Panc1 (cell line): ENCODE data around the gene F2R. TPM values are rescaled to one million over a fixed set of nuclear protein-coding genes. Genes with fewer than 3 reads are reported as not detected.
"Not testable (repeated sequence)": the region's sequence is repeated elsewhere in the genome, so short reads cannot be mapped to it uniquely, and the experiment has no call there.

Source experiments
- ATAC-seq: fragments of 200-7000 bp; cut with Tn5 transposase; 2 replicates; pipeline ENCODE4 v1.9.1; 2020; ENCODE audit warnings: mild to moderate bottlenecking, moderate library complexity
- BruUV-seq: library from RNA; stranded (reverse); fragments of 400-500 nt; replicated peaks from 2 replicates; lab custom pipeline; 2021; lab: Mats Ljungman, UMichigan
- CTCF ChIA-PET: fragments of 300-600 bp; sonication (Branson Sonifier 250); formaldehyde crosslinking; loops from one replicate; lab custom pipeline; 2022; ENCODE audit warnings: antibody characterized with exemption; lab: Charles Lee
- POLR2A ChIA-PET: fragments of 300-600 bp; sonication (Branson Sonifier 250); formaldehyde crosslinking; loops from one replicate; lab custom pipeline; 2022; ENCODE audit warnings: antibody characterized with exemption; lab: Charles Lee
- DNase-seq: peaks from one replicate; pipeline ENCODE4 v3.0.0-alpha.2; 2010; ENCODE audit warnings: low read depth, low spot score
- H3K27ac ChIP-seq: 2 replicates; pipeline ENCODE4 v1.5.1; 2011; ENCODE audit warnings: mild to moderate bottlenecking, low read length, inconsistent platforms
- H3K27me3 ChIP-seq: fragments of 200-500 bp; sonication (Bioruptor generic); 2 replicates; pipeline ENCODE4 v1.6.0; 2014; ENCODE audit warnings: low read length, inconsistent platforms; ENCODE audit not compliant: control insufficient read depth, insufficient read depth
- H3K36me3 ChIP-seq: fragments of 200-500 bp; sonication (Bioruptor generic); 2 replicates; pipeline ENCODE4 v1.5.1; 2014; ENCODE audit warnings: inconsistent platforms, mild to moderate bottlenecking, low read length, moderate library complexity; ENCODE audit not compliant: control insufficient read depth, insufficient read depth
- H3K4me1 ChIP-seq: 2 replicates; pipeline ENCODE4 v1.5.1; 2011; ENCODE audit warnings: inconsistent platforms, mild to moderate bottlenecking, low read length, moderate library complexity; ENCODE audit not compliant: control insufficient read depth, insufficient read depth
- H3K4me3 ChIP-seq, 2 experiments: 2 replicates each; pipeline ENCODE4 v1.5.1; 2011 to 2012; ENCODE audit warnings: low read depth in 2 of 2, low read length in 2 of 2, mild to moderate bottlenecking in 2 of 2, inconsistent platforms in 1 of 2, moderate library complexity in 1 of 2
- H3K9me3 ChIP-seq: fragments of 200-500 bp; sonication (Bioruptor generic); 2 replicates; pipeline ENCODE4 v1.5.1; 2014; ENCODE audit warnings: low read depth, mild to moderate bottlenecking, inconsistent platforms, low read length, moderate library complexity; ENCODE audit not compliant: control insufficient read depth, insufficient read depth
- CTCF ChIP-seq: fragments of 450-650 bp; IDR thresholded peaks from 2 replicates; pipeline ENCODE4 v1.5.1; 2017; ENCODE audit warnings: mild to moderate bottlenecking
- POLR2AphosphoS5 ChIP-seq: IDR thresholded peaks from 2 replicates; pipeline ENCODE4 v1.6.1; 2012; ENCODE audit warnings: mild to moderate bottlenecking, low read depth, low read length, moderate library complexity
- REST ChIP-seq, 2 experiments: IDR thresholded peaks; 2 replicates each; pipeline ENCODE4 v1.6.1; 2011 to 2012; ENCODE audit warnings: low read depth in 2 of 2, control low read depth in 1 of 2, low read length in 1 of 2, mild to moderate bottlenecking in 1 of 2, moderate library complexity in 1 of 2; ENCODE audit not compliant: insufficient read depth in 1 of 2
- SIN3A ChIP-seq: IDR thresholded peaks from 2 replicates; pipeline ENCODE4 v1.6.1; 2012; ENCODE audit warnings: low read depth, mild to moderate bottlenecking, low read length, moderate library complexity, borderline replicate concordance; ENCODE audit not compliant: insufficient read depth
- TCF7L2 ChIP-seq: IDR thresholded peaks from 2 replicates; pipeline ENCODE4 v1.6.1; 2011; ENCODE audit warnings: mild to moderate bottlenecking, low read depth, low read length, inconsistent platforms
- in situ Hi-C: cut with HindIII; loops from 2 replicates; pipeline ENCODE4 v1.10.0; 2016; ENCODE audit warnings: low sequenced_read_pairs, low pct_unique_long_range_greater_than_20kb
- intact Hi-C: fragments of 100-400 bp; cut with micrococcal nuclease; formaldehyde crosslinking; loops from one replicate; pipeline ENCODE4 v1.10.0; 2022; ENCODE audit not compliant: unreplicated experiment
- total RNA-seq: library from RNA; stranded (reverse); gene quantifications from one replicate; pipeline ENCODE4 v1.2.1, GENCODE V29; 2021; ENCODE audit not compliant: unreplicated experiment

F2R gene
- total RNA-seq, 1 experiment from 2014 or later: 26.0 TPM

- ATAC-seq, in situ Hi-C loops, H3K36me3 ChIP-seq, H3K27ac ChIP-seq, H3K9me3 ChIP-seq, H3K27me3 ChIP-seq, POLR2A ChIA-PET, BruUV-seq, DNase-seq, intact Hi-C loops, H3K4me3 ChIP-seq, H3K4me1 ChIP-seq: not testable (repeated sequence)
- CTCF ChIA-PET: interaction anchor here (0.7 kb wide), 1 partner anchor 8 kb away, joined by 13 read pairs; no protein-coding TSS in a partner anchor
Observed at GRCh38 chr5:76680826-76681225, 35.1 kb upstream of the F2R start.

GRCh38 chr5:76681287-76681686 lies 34.6 kb upstream of the F2R start:
- no peaks in the 10 kb centered on the region for H3K36me3 ChIP-seq
- no peak for ATAC-seq
- no peaks in the 10 kb centered on the region for H3K9me3 ChIP-seq
- ChIA-PET CTCF (no interaction called here), POLR2A (no interaction called here)
- no peak for TF ChIP-seq SIN3A
- no peak for TF ChIP-seq CTCF
- TF ChIP-seq POLR2AphosphoS5: no peak
- TF ChIP-seq TCF7L2: no peak
- TF ChIP-seq REST (IDR thresholded peaks at IDR 0.05; ENCODE audit: insufficient read depth in 1 of 2, low read depth in 2 of 2, low read length in 1 of 2): no peak
- intact Hi-C loops (no loop called here), in situ Hi-C loops (no loop called here)
- no peak overlapping the region for H3K27ac ChIP-seq
- H3K27me3 ChIP-seq: no peaks in the 10 kb centered on the region
- no peak for DNase-seq
- H3K4me1 ChIP-seq: no peaks in the 10 kb centered on the region
- no TSS peak for BruUV-seq
- no peak overlapping the region for H3K4me3 ChIP-seq

- Histone ChIP-seq H3K4me1 (no peaks in the 10 kb centered on the region), H3K4me3 (no peak overlapping the region), H3K27ac (no peak overlapping the region), H3K9me3 (no peaks in the 10 kb centered on the region), H3K27me3 (no peaks in the 10 kb centered on the region), H3K36me3 (no peaks in the 10 kb centered on the region)
- ATAC-seq (no peak), DNase-seq (no peak)
- ChIA-PET CTCF (no interaction called here), POLR2A (interaction anchor here (0.6 kb wide), 1 partner anchor 904 kb away, joined by 15 read pairs; no protein-coding TSS in a partner anchor)
- BruUV-seq: no TSS peak
- intact Hi-C loops (no loop called here), in situ Hi-C loops (no loop called here)
- TF ChIP-seq CTCF (no peak), SIN3A (no peak), POLR2AphosphoS5 (no peak), TCF7L2 (no peak)
Observed at GRCh38 chr5:76682387-76682786, 33.5 kb upstream of the F2R start.
